ENCODE data around the gene CHST15. TPM values are rescaled to one million over a fixed set of nuclear protein-coding genes. Genes with fewer than 3 reads are reported as not detected.

CHST15 gene
- total and polyA plus RNA-seq, 2 of the 8 experiments (the other 6 are each of a cell fraction or from before 2014, with no cell fraction given), result 8.8 to 9.1 TPM

DNA sequence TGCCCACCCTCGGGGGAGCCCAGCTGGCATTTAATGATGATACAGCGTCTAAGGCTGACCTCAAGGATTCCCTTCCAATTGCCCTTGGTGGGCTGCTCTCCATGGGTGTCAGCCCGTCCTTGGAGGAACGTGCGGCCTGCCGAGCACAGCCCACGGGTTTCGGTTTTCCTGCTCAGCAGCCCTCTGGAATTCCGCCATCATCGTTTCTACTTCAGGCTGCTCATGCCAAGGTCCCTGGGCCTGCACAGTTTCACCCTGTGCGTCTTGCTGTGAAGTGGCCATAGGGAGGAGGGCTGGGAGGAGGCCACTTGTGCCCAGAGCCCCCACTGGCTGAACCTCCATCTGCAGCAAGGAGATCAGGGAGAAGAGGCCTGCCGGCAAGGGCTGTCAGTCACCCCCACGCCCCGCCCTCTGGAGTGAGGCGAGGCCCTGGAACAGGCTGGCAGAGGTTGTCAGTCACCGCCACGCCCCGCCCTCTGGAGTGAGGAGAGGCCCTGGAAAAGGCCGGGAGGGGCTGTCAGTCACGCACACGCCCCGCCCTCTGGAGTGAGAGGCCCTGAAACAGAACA, 82.8 kb downstream of the CHST15 start (continued):
- TF ChIP-seq CHD2 (IDR thresholded peaks at IDR 0.05; ENCODE audit: low read length), result peak; percentile 78
